ENCODE measurements around the gene CNP. TPM values are rescaled to one million over a fixed set of nuclear protein-coding genes. Genes with fewer than 3 reads are reported as not detected.

Gene CNP
- total and polyA plus RNA-seq, 12 donors: 17.2 to 42.7 (median 25.3) TPM

GRCh38 chr17:41939693-41940090 lies 26.9 kb upstream of the CNP start:
- Histone ChIP-seq H3K27me3 (no peaks in the 10 kb centered on the region), H3K4me1 (peaks cover 0 to 13% (median 5%) of the 10 kb centered on the region in 9 donors), H3K27ac (no peak overlapping the region), H3K4me3 (no peak overlapping the region), H3K9me3 (no peaks in the 10 kb centered on the region), H3K36me3 (peaks cover 0 to 11% (median 0%) of the 10 kb centered on the region in 9 donors)
- ATAC-seq: no peak
- no peak for DNase-seq
- WGBS, 2 donors: 88 to 90% methylated on average over 6 of the region's 6 CpGs
- intact Hi-C loops (cut with DNase I): no loop called here
- TF ChIP-seq CTCF (IDR thresholded peaks at IDR 0.05): no peak

- 90 to 95% methylated on average over 5 of the region's 5 CpGs for WGBS, 2 donors
- no peaks in the 10 kb centered on the region for H3K9me3 ChIP-seq
- TF ChIP-seq CTCF (IDR thresholded peaks at IDR 0.05): no peak
- intact Hi-C loops (cut with DNase I): no loop called here
- H3K27ac ChIP-seq: no peak overlapping the region
- no peak overlapping the region for H3K4me3 ChIP-seq
- no peaks in the 10 kb centered on the region for H3K27me3 ChIP-seq
- peaks cover 0 to 13% (median 5%) of the 10 kb centered on the region in 9 donors for H3K4me1 ChIP-seq
- ATAC-seq (no peak), DNase-seq (no peak)
- peaks cover 0 to under 1% (median 0%) of the 10 kb centered on the region in 9 donors for H3K36me3 ChIP-seq
Measured at GRCh38 chr17:41941168-41941567, 25.4 kb upstream of the CNP start.

GRCh38 chr17:41942626-41943373 lies 23.8 kb upstream of the CNP start:
- no peaks in the 10 kb centered on the region for H3K36me3 ChIP-seq
- WGBS, 2 donors: 95 to 96% methylated on average over 8 of the region's 8 CpGs
- TF ChIP-seq CTCF (IDR thresholded peaks at IDR 0.05): no peak
- H3K4me1 ChIP-seq: peaks cover 0 to 8% (median 3%) of the 10 kb centered on the region in 9 donors
- no peaks in the 10 kb centered on the region for H3K9me3 ChIP-seq
- no peak overlapping the region for H3K4me3 ChIP-seq
- H3K27ac ChIP-seq: no peak overlapping the region
- intact Hi-C loops (cut with DNase I): no loop called here
- DNase-seq (no peak), ATAC-seq (no peak)
- no peaks in the 10 kb centered on the region for H3K27me3 ChIP-seq

GRCh38 chr17:41943492-41943891 lies 23.1 kb upstream of the CNP start:
- no peak overlapping the region for H3K4me3 ChIP-seq
- TF ChIP-seq CTCF (IDR thresholded peaks at IDR 0.05): no peak
- intact Hi-C loops (cut with DNase I): no loop called here
- H3K9me3 ChIP-seq: no peaks in the 10 kb centered on the region
- WGBS, 2 donors: 86 to 94% methylated on average over 3 of the region's 3 CpGs
- H3K4me1 ChIP-seq: peaks cover 0 to 3% (median 0%) of the 10 kb centered on the region in 9 donors
- no peaks in the 10 kb centered on the region for H3K27me3 ChIP-seq
- no peaks in the 10 kb centered on the region for H3K36me3 ChIP-seq
- no peak overlapping the region for H3K27ac ChIP-seq
- ATAC-seq (no peak), DNase-seq (no peak)

Measured in heart right ventricle (tissue), 16 donors.